Stomach smooth muscle (tissue), 2 donors: Measurements from ENCODE around the gene TMEM63A.
A peak's percentile ranks its signal among the peaks of the same experiment; 100 is the strongest.
"Not testable (repeated sequence)": the region's sequence is repeated elsewhere in the genome, so short reads cannot be mapped to it uniquely, and the experiment has no call there.

Experiments used
- H3K27ac ChIP-seq: one replicate; pipeline ENCODE4 v1.7.0; 2013; ENCODE audit warnings: mild to moderate bottlenecking, low read length, inconsistent platforms
- H3K27me3 ChIP-seq, 2 donors: one replicate each; pipeline ENCODE4 v1.7.0; 2013; ENCODE audit warnings: low read length in 2 of 2; ENCODE audit not compliant: insufficient read depth in 2 of 2, control insufficient read depth in 1 of 2
- H3K36me3 ChIP-seq, 2 donors: one replicate each; pipeline ENCODE4 v1.7.0; 2013; ENCODE audit warnings: low read length in 2 of 2; ENCODE audit not compliant: control insufficient read depth in 2 of 2, insufficient read depth in 2 of 2
- H3K4me1 ChIP-seq: one replicate; pipeline ENCODE4 v1.7.0; 2013; ENCODE audit warnings: low read length; ENCODE audit not compliant: control insufficient read depth, insufficient read depth
- H3K4me3 ChIP-seq, 2 donors: one replicate each; pipeline ENCODE4 v1.7.0; 2013; ENCODE audit warnings: low read length in 2 of 2
- H3K9ac ChIP-seq, 2 donors: one replicate each; pipeline ENCODE4 v1.7.0; 2013; ENCODE audit warnings: low read length in 2 of 2, mild to moderate bottlenecking in 1 of 2
- H3K9me3 ChIP-seq, 2 donors: one replicate each; pipeline ENCODE4 v1.7.0; 2013; ENCODE audit warnings: low read length in 2 of 2; ENCODE audit not compliant: control insufficient read depth in 2 of 2
- donor health status: healthy.
- donor health status: Pancreatic carcinoma.

TMEM63A gene

DNA sequence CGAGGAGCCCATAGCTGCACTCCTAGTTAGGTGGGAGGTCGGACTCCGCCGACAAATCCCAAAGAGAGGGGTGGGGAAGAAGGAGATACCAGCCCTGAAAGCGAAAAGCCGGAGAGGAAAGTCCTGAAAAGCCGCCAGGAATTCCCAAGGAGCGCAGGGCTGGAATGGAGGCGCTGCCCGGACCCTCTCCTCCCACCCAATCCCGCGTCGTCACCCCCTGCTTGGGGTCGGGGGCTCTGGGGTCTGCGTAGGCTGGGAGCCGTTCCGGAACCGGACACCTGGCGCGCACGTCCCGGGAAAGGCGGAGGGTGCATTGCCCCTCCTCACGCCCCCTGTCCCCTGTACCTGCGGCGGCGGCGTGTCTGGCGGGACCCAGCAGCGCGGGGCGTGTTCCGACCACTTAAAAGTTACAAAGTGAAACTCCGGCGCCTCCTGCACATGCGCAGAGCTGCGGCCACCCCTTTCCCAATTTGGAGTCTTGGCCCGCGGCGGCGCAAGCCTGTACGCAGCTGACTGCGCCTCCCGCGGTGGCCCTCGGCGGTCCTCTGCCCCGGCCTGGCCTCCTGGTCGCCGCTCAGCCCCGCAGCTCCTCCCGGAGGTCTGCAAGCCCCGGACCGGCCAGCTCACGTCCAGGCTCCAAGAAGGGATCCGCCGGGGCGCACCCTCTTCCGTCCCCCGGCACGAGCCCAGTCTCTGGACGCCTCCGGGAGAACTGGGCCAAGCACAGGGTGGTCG, at the start of gene TMEM63A:
TSS of gene TMEM63A (minus strand) at position 422 of the 735 bp plus-strand sequence. CDS start 4,800 bp downstream, outside the sequence.
- peak within 1 kb of the TSS; percentile 94 for H3K4me3 ChIP-seq
- peak within 1 kb of the TSS; percentile 77 to 85 for H3K9ac ChIP-seq
- peaks cover 0 to 4% of the 10 kb centered on the region in 2 donors for H3K36me3 ChIP-seq
- H3K9me3 ChIP-seq: no peaks in the 10 kb centered on the region
- H3K27me3 ChIP-seq: no peaks in the 10 kb centered on the region
- H3K27ac ChIP-seq: peak within 1 kb of the TSS; percentile 64
- H3K4me1 ChIP-seq: peaks cover 46% of the 10 kb centered on the region

DNA sequence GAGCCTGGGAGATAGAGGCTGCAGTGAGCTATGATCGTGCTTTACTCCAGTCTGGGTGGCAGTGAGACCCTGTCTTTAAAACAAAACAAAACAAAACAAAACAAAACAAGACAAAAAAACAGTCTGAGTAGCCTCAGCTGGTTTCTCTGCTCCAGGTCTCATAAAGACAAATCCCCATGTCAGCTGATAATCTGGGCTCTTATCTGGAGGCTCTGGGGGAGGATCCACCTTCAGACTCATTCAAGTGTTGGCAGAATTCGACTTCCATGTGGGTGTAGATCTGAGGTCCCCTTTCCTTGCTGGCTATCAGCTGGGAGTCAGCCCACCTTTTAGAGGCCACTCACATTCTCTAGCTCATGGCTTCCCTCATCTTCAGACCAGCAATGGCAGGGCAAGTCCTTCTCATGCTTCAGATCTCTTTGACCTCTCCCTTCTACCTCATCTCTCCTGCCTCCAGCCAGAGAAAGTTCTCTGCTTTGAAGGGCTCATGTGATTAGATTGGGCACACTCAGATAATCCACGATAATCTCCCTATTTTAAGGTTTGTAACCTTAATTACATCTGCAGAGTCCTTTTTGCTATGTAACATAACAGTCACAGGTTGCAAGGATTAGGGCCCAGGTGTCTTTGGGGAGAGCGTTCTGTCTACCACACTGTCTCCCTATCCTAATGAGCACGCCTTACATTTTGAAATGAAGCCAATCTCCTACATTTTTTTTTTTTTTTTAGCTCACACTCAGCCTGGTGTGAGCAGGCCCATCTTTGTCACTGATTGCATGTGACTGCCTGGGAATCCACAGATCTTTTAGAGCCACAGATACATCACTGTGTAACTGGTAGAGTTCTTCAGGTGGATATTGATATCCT, 49.3 kb upstream of the TMEM63A start:
- Histone ChIP-seq H3K36me3 (no peaks in the 10 kb centered on the region), H3K27ac (no peak overlapping the region), H3K4me1 (no peaks in the 10 kb centered on the region), H3K27me3 (no peaks in the 10 kb centered on the region), H3K9me3 (no peaks in the 10 kb centered on the region), H3K4me3 (no peak overlapping the region), H3K9ac (no peak overlapping the region)

DNA sequence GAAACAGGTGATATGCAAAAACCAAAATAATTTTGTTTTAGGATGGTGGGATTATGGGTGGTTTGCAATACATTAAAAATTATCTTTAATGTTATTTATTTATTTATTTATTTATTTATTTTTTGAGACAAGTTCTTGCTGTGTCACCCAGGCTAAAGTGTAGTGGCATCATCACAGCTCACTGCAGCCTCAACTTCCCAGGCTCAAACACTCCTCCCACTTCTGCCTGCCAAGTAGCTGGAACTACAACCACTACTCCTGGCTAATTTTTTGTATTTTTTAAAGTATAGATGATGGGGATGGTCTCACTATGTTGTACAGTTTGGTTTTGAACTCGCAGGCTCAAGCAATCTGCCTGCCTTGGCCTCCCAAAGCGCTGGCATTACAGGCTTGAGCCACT, 48.4 kb upstream of the TMEM63A start:
- no peak overlapping the region for H3K27ac ChIP-seq
- no peaks in the 10 kb centered on the region for H3K4me1 ChIP-seq
- no peak overlapping the region for H3K9ac ChIP-seq
- H3K9me3 ChIP-seq: no peaks in the 10 kb centered on the region
- no peaks in the 10 kb centered on the region for H3K27me3 ChIP-seq
- no peak overlapping the region for H3K4me3 ChIP-seq
- H3K36me3 ChIP-seq: no peaks in the 10 kb centered on the region

DNA sequence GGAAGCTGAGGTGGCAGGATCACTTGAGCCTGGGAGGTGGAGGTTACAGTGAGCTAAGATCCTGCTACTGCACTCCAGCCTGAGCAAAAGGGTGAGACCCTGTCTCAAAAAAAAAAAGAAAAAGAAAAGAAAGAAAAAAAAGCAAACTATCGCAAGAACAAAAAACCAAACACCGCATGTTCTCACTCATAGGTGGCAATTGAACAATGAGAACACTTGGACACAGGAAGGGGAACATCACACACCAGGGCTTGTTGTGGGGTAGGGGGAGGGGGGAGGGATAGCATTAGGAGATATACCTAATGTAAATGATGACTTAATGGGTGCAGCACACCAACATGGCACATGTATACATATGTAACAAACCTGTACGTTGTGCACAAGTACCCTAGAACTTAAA, 47.3 kb upstream of the TMEM63A start:
- not testable (repeated sequence) for H3K27ac ChIP-seq, H3K4me1 ChIP-seq, H3K27me3 ChIP-seq, H3K9me3 ChIP-seq, H3K4me3 ChIP-seq, H3K9ac ChIP-seq, H3K36me3 ChIP-seq

DNA sequence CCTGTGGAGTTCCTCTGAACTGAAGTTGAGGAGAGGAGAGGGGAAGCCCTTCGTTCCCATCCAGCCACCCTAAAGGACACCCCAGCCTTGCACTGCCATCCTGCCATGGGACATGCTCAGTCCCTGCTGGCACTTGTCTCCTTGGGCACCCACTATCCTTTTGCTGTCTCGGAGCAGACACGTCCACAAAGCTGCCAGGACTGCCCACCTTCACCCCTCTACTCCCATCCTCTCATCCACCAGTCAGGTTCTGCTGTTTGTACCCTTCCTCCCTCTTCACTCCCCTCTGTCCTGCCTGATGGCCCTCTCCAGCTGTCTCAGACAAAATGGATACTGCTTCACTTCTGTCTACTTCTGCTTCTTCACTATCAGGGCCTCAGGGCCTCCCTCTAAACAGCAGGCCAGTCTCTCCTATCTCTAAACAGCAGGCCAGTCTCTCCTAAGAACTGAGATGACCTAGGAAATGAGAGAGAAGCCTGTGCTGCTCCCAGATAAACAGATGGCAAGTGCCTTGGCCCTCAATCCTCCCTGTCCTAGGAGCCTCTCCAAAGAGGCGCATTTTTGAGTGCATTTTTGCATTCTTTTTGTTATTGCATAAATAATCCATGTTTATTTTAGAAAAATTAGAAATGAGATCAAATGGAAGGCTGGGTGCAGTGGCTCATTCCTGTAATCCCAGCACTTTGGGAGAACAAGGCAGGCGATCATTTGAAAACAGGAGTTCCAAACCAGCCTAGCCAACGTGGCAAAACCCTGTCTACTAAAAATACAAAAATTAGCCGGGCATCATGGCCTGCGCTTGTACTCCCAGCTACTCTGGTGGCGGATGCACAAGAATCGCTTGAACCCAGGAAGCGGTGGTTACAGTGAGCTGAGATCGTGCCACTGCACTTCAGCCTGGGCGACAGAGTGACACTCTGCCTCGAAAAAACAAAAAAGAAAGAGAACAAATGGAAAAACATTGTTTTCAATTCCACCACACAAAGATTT, 46.3 kb upstream of the TMEM63A start:
- no peak overlapping the region for H3K4me3 ChIP-seq
- H3K4me1 ChIP-seq: peaks cover 4% of the 10 kb centered on the region
- no peaks in the 10 kb centered on the region for H3K36me3 ChIP-seq
- H3K27me3 ChIP-seq: no peaks in the 10 kb centered on the region
- no peak overlapping the region for H3K27ac ChIP-seq
- no peak overlapping the region for H3K9ac ChIP-seq
- no peaks in the 10 kb centered on the region for H3K9me3 ChIP-seq

- H3K4me3 ChIP-seq: no peak overlapping the region
- H3K36me3 ChIP-seq: peaks cover 3 to 6% of the 10 kb centered on the region in 2 donors
- H3K9me3 ChIP-seq: no peaks in the 10 kb centered on the region
- no peak overlapping the region for H3K27ac ChIP-seq
- H3K4me1 ChIP-seq: peaks cover 20% of the 10 kb centered on the region
- H3K27me3 ChIP-seq: no peaks in the 10 kb centered on the region
- H3K9ac ChIP-seq: no peak overlapping the region
Measured at GRCh38 chr1:225926551-225927113, 44.5 kb upstream of the TMEM63A start.

DNA sequence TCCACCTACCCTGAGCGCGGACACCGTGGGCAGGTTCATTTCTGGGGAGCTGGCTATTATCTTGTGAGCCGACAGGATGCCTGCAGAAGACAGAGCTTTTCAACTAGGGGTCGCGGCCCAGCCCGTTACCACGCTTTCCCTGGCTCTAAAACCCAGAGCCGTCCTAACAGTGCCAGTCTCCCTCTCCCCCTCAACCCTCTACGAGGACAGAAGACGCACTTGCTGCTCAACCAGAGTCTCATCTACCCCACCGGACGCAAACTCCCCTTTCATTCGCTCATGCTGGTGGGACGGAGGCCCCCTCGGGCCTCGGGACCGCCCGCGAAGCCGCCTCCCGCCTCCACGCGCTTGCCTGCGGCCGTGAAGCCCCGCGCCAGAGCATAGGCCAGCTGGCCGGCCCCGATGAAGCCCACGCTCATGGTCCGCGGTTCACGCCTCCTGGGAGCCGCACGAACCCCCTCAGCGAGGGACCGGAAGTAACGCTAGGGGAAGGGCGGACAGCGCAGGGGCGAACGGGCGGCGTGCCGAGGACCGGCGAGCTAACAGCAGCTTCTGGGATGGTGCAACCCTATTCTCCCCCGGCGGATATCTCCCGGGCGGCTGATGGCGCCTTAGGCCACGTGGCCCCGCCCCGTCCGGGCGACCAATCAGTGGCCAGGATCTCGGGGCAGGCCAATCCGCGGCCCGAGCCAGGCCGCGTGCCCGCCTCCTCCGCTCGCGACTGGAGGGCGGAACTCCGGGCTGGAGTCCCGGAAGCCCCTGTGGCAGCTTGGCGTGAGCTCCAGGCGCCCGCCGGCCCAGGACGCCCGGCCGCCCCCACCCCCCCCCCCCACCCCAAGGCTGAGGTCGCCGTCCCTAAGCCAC, 41.7 kb upstream of the TMEM63A start, which contains the start of gene PYCR2:
TSS of gene PYCR2 (minus strand) at position 559 of the 864 bp plus-strand sequence. CDS start at position 419, 140 bp downstream.
- Histone ChIP-seq H3K27ac (peak within 1 kb of the TSS; percentile 88), H3K4me3 (peak within 1 kb of the TSS; percentile 90 to 95), H3K4me1 (peaks cover 30% of the 10 kb centered on the region)

GRCh38 chr1:225923381-225923691, 41.2 kb upstream of the TMEM63A start:
- H3K9me3 ChIP-seq: no peaks in the 10 kb centered on the region
- no peaks in the 10 kb centered on the region for H3K27me3 ChIP-seq
- H3K9ac ChIP-seq: peak overlapping the region; percentile 93 to 99
- peaks cover 30% of the 10 kb centered on the region for H3K4me1 ChIP-seq
- peak overlapping the region; percentile 88 for H3K27ac ChIP-seq
- peak overlapping the region; percentile 90 to 95 for H3K4me3 ChIP-seq
- peaks cover 13 to 14% of the 10 kb centered on the region in 2 donors for H3K36me3 ChIP-seq

More for the DNA sequence above, 41.7 kb upstream of the TMEM63A start, which contains the start of gene PYCR2:
- Histone ChIP-seq H3K36me3 (peaks cover 11 to 12% of the 10 kb centered on the region in 2 donors), H3K9me3 (no peaks in the 10 kb centered on the region), H3K27me3 (no peaks in the 10 kb centered on the region), H3K9ac (peak within 1 kb of the TSS; percentile 93 to 99)
